Right lung (tissue), 5 donors: Measurements from ENCODE around the gene KCNK13. TPM values are rescaled to one million over a fixed set of nuclear protein-coding genes. Genes with fewer than 3 reads are reported as not detected.
"Not testable (repeated sequence)": the region's sequence is repeated elsewhere in the genome, so short reads cannot be mapped to it uniquely, and the experiment has no call there.

Experiments
- DNase-seq, 2 donors: peaks; one replicate each; pipeline ENCODE4 v3.0.0-alpha.2; 2013
- polyA plus RNA-seq, 5 donors: library from polyadenylated mRNA; unstranded; fragments of 120-200 nt; gene quantifications; one replicate each; pipeline versions ENCODE4 v1.2.1 to v1.2.3, GENCODE V29; 2013; ENCODE audit warnings: inconsistent platforms in 1 of 5, low replicate concordance in 1 of 5; ENCODE audit not compliant: insufficient read length in 5 of 5, insufficient read depth in 1 of 5

KCNK13 gene
- polyA plus RNA-seq, 5 donors, result 0.15 to 0.24 (median 0.16) TPM

GRCh38 chr14:90193925-90194324 lies 132.1 kb downstream of the KCNK13 start:
- DNase-seq, result no peak

GRCh38 chr14:90194706-90195105 lies 132.9 kb downstream of the KCNK13 start:
- no peak for DNase-seq

GRCh38 chr14:90198541-90199060 lies 136.8 kb downstream of the KCNK13 start:
- no peak for DNase-seq

GRCh38 chr14:90200546-90200945 lies 138.8 kb downstream of the KCNK13 start:
- DNase-seq, result not testable (repeated sequence)

- DNase-seq, result no peak
Measured at GRCh38 chr14:90201344-90201743, 139.6 kb downstream of the KCNK13 start.

GRCh38 chr14:90204516-90204915 lies 142.7 kb downstream of the KCNK13 start:
- no peak for DNase-seq

GRCh38 chr14:90213099-90213748 lies 151.4 kb downstream of the KCNK13 start:
- no peak for DNase-seq

GRCh38 chr14:90228478-90228877 lies 166.7 kb downstream of the KCNK13 start:
- no peak for DNase-seq

GRCh38 chr14:90229942-90230341 lies 168.1 kb downstream of the KCNK13 start:
- not testable (repeated sequence) for DNase-seq

Other genes starting within 250 kb of the KCNK13 start
- 10 to 100 TPM in 4 of 5 donors, 1 to 10 TPM in 1; 9.0 to 18.1 (median 15.2) TPM for gene EFCAB11, start 107.3 kb upstream of the KCNK13 start, polyA plus RNA-seq
- gene TDP1, start 106.1 kb upstream of the KCNK13 start, polyA plus RNA-seq, result 10 to 100 TPM; 12.6 to 20.7 (median 18.2) TPM
- 100 to 1,000 TPM in 4 of 5 donors, 10 to 100 TPM in 1; 98.9 to 143 (median 123) TPM for gene PSMC1, start 194.6 kb downstream of the KCNK13 start, polyA plus RNA-seq